ENCODE data around the gene DDIT4.

DDIT4 gene

DNA sequence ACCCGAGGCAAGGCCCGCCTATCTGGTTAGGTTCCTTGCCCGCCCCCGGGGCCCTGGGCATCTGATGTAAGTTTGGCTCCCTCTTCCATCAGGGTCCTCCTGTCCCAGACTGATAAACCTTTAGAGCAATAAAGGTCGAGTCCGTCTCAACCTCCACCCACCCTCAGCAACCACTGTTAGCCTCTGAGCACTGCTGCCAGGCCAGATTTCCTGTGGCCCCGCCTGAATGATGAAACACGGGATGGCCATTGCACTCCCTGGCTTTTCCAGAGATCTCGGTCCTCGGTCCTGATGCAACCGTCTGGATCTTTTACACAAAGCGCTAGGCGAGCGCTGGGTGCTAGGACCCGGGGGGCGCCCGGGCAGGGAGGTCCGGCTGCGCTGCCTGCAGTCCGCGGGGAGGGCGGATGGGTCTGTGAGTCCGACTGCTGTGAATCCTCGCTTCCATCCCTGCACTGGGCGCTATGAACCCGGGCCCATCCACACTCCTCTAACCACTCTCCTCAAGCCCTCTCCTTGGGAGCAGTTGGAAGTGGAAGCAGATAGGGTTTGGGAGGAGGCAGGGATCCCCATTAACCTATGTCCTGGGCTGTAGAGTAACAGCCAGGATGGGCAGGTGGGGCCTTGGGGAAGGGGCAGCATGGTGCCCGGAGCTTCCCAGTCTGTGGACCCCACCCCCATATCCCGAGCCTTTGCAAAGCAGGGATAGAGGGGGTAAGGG lies 875 bp upstream of the DDIT4 start:
- TF ChIP-seq, protein P1, sequence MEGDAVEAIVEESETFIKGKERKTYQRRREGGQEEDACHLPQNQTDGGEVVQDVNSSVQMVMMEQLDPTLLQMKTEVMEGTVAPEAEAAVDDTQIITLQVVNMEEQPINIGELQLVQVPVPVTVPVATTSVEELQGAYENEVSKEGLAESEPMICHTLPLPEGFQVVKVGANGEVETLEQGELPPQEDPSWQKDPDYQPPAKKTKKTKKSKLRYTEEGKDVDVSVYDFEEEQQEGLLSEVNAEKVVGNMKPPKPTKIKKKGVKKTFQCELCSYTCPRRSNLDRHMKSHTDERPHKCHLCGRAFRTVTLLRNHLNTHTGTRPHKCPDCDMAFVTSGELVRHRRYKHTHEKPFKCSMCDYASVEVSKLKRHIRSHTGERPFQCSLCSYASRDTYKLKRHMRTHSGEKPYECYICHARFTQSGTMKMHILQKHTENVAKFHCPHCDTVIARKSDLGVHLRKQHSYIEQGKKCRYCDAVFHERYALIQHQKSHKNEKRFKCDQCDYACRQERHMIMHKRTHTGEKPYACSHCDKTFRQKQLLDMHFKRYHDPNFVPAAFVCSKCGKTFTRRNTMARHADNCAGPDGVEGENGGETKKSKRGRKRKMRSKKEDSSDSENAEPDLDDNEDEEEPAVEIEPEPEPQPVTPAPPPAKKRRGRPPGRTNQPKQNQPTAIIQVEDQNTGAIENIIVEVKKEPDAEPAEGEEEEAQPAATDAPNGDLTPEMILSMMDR (IDR thresholded peaks at IDR 0.05; ENCODE audit: low read depth, low read length) = no peak
- peak overlapping the region; percentile 79 for H3K4me3 ChIP-seq (ENCODE audit: low read depth, low read length)

DNA sequence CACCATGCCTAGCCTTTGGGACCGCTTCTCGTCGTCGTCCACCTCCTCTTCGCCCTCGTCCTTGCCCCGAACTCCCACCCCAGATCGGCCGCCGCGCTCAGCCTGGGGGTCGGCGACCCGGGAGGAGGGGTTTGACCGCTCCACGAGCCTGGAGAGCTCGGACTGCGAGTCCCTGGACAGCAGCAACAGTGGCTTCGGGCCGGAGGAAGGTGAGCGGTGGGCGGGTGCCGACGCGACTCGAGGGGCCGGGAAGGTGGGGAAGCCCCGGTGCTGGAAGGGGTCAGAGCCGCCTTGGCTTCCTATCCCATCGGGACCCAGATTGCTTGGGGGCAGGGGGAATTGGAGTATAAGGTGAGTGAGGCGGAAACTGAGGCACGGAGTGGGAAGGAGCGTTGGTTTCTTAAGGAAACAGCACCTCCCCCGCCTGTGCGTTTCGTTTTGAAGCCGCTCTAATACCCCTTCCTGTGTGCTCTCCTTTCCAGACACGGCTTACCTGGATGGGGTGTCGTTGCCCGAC lies 547 bp downstream of the DDIT4 start:
- TF ChIP-seq, protein P1 (IDR thresholded peaks at IDR 0.05; ENCODE audit: low read depth, low read length) = no peak
- peak overlapping the region; percentile 87 for H3K4me3 ChIP-seq (ENCODE audit: low read depth, low read length)

DNA sequence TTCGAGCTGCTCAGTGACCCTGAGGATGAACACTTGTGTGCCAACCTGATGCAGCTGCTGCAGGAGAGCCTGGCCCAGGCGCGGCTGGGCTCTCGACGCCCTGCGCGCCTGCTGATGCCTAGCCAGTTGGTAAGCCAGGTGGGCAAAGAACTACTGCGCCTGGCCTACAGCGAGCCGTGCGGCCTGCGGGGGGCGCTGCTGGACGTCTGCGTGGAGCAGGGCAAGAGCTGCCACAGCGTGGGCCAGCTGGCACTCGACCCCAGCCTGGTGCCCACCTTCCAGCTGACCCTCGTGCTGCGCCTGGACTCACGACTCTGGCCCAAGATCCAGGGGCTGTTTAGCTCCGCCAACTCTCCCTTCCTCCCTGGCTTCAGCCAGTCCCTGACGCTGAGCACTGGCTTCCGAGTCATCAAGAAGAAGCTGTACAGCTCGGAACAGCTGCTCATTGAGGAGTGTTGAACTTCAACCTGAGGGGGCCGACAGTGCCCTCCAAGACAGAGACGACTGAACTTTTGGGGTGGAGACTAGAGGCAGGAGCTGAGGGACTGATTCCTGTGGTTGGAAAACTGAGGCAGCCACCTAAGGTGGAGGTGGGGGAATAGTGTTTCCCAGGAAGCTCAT lies 1.1 kb downstream of the DDIT4 start:
- TF ChIP-seq, protein P1 (IDR thresholded peaks at IDR 0.05; ENCODE audit: low read depth, low read length) = peak; percentile 60
- H3K4me3 ChIP-seq (ENCODE audit: low read depth, low read length) = peak overlapping the region; percentile 87

- peak overlapping the region; percentile 87 for H3K4me3 ChIP-seq (ENCODE audit: low read depth, low read length)
- TF ChIP-seq, protein P1 (IDR thresholded peaks at IDR 0.05; ENCODE audit: low read depth, low read length) = no peak
Observed at GRCh38 chr10:72275351-72276012, 1.8 kb downstream of the DDIT4 start.

DNA sequence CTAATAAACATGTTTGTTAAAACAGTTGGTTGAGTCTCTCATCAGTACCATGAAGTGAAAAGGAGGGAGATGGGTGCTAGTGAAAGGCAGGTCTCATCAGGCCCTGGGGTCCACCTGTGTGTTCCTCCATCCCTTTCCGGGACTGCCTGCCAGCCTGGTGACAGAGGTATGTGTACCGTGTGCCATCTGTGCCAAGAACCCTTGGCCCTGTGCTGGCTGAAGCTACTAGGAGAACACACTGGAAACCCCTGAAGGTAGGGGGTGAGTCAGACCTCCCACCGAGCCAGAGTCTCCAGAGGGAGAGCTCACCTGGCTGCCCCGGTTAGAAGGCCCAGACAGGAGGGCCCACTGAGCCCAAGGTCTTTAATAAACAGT lies 2.3 kb downstream of the DDIT4 start:
- TF ChIP-seq, protein P1 (IDR thresholded peaks at IDR 0.05; ENCODE audit: low read depth, low read length) = no peak
- peak overlapping the region; percentile 87 for H3K4me3 ChIP-seq (ENCODE audit: low read depth, low read length)

DNA sequence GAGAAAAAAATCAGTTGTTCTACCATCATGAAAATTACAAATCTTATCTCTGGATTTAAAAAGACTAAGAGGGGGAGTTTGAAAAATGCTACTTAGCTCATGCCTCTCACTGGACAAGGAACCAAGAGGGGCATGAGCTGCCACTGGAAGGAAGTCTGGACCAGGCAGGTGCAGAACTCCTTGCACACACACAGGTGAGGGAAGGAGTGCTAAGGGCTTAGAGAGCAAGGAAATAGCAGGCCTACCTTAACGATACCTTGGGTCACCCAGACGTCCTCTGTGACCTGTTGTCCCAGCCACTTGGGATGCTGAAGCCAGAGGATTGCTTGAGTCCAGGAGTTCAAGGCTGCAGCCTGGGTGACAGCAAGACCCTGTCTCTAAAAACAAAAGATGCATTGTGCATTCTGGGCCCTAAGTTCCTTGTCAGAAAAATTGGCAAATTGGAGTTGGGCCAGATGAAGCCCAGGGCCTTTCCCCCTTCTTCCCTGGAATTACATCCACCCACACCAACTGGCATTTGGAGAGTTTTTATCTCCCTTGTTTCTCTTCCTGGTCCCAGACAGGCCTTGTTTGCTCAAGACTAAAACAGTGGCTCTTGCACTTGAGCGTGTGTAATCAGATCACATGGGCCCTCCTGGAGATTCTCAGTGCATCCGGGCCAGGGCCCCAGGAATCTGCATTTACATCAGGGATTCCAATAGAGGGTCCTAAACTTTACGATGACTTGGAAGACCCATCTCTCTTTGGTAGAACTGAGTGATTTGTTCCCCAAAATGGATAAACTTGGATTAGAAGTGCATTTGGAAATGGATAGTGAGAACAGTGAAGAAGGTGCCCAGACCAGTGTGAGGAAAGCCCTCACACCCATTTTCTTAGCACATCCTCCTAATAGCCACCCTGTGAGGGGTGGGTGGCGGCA lies 3.0 kb downstream of the DDIT4 start:
- H3K4me3 ChIP-seq (ENCODE audit: low read depth, low read length) = peak overlapping the region; percentile 87
- TF ChIP-seq, protein P1 (IDR thresholded peaks at IDR 0.05; ENCODE audit: low read depth, low read length) = no peak
